Neural progenitor cell (in vitro differentiated cells): Measurements from ENCODE around the gene RAD51B. TPM values are rescaled to one million over a fixed set of nuclear protein-coding genes. Genes with fewer than 3 reads are reported as not detected.
"Not testable (repeated sequence)": the region's sequence is repeated elsewhere in the genome, so short reads cannot be mapped to it uniquely, and the experiment has no call there.

Experiments used
- DNase-seq: peaks from one replicate; pipeline ENCODE4 v3.0.0-alpha.2; 2016; ENCODE audit warnings: low spot score
- H2AFZ ChIP-seq: fragments of 200-600 bp; sonication (generic); replicated peaks from 2 replicates; pipeline ENCODE4 v1.6.1; 2016; ENCODE audit warnings: antibody characterized with exemption
- H3F3A ChIP-seq: fragments of 200-600 bp; sonication (generic); 2 replicates; pipeline ENCODE4 v1.6.1; 2016; ENCODE audit warnings: antibody characterized with exemption, low read depth
- H3K27ac ChIP-seq: fragments of 200-600 bp; sonication (generic); 2 replicates; pipeline ENCODE4 v1.5.1; 2016; ENCODE audit warnings: mild to moderate bottlenecking
- H3K27me3 ChIP-seq: fragments of 200-600 bp; sonication (generic); 2 replicates; pipeline ENCODE4 v1.6.1; 2016; ENCODE audit warnings: mild to moderate bottlenecking, moderate library complexity
- H3K36me3 ChIP-seq: fragments of 200-600 bp; sonication (generic); 2 replicates; pipeline ENCODE4 v1.5.1; 2016
- H3K4me1 ChIP-seq: fragments of 200-600 bp; sonication (generic); 2 replicates; pipeline ENCODE4 v1.6.1; 2016; ENCODE audit warnings: mixed run types
- H3K4me2 ChIP-seq: fragments of 200-600 bp; sonication (generic); 2 replicates; pipeline ENCODE4 v1.6.1; 2016
- H3K4me3 ChIP-seq: fragments of 200-600 bp; sonication (generic); 2 replicates; pipeline ENCODE4 v1.5.1; 2016
- H3K79me2 ChIP-seq: fragments of 200-600 bp; sonication (generic); 2 replicates; pipeline ENCODE4 v1.6.1; 2016; ENCODE audit warnings: low read depth
- H3K9ac ChIP-seq: fragments of 200-600 bp; sonication (generic); 2 replicates; pipeline ENCODE4 v1.6.1; 2016
- H3K9me3 ChIP-seq: fragments of 200-600 bp; sonication (generic); 2 replicates; pipeline ENCODE4 v1.5.1; 2016; ENCODE audit warnings: low read depth
- H4K20me1 ChIP-seq: fragments of 200-600 bp; sonication (generic); 2 replicates; pipeline ENCODE4 v1.6.1; 2016; ENCODE audit warnings: low read depth
- H3K27ac Mint-ChIP-seq: 3 replicates; pipeline ENCODE4 v1.8.0; 2021; ENCODE audit warnings: mixed read lengths
- H3K27me3 Mint-ChIP-seq: 2 replicates; pipeline ENCODE4 v1.8.0; 2022; ENCODE audit warnings: low read depth, mild to moderate bottlenecking, inconsistent platforms, moderate library complexity, mixed read lengths; ENCODE audit not compliant: insufficient read depth
- H3K36me3 Mint-ChIP-seq: 3 replicates; pipeline ENCODE4 v1.8.0; 2021; ENCODE audit warnings: mixed read lengths
- H3K4me1 Mint-ChIP-seq: 3 replicates; pipeline ENCODE4 v1.8.0; 2021; ENCODE audit warnings: mixed read lengths
- H3K4me3 Mint-ChIP-seq: 3 replicates; pipeline ENCODE4 v1.8.0; 2021; ENCODE audit warnings: mild to moderate bottlenecking, moderate library complexity, mixed read lengths
- H3K9me3 Mint-ChIP-seq: 3 replicates; pipeline ENCODE4 v1.8.0; 2020; ENCODE audit warnings: mixed read lengths
- CTCF ChIP-seq: fragments of 200-600 bp; sonication (generic); IDR thresholded peaks from 2 replicates; pipeline ENCODE4 v1.5.1; 2017; ENCODE audit warnings: antibody characterized with exemption, mild to moderate bottlenecking
- EZH2 ChIP-seq: fragments of 200-600 bp; sonication (generic); IDR thresholded peaks from 2 replicates; pipeline ENCODE4 v1.6.1; 2017; ENCODE audit warnings: antibody characterized with exemption, mild to moderate bottlenecking, moderate library complexity
- EZH2phosphoT487 ChIP-seq: fragments of 200-600 bp; sonication (generic); IDR thresholded peaks from 2 replicates; pipeline ENCODE4 v1.6.1; 2017; ENCODE audit warnings: antibody characterized with exemption
- total RNA-seq: library from RNA; depleted of rRNA; stranded (reverse); fragments of >200 nt; gene quantifications from 2 replicates; pipeline ENCODE4 v1.2.3, GENCODE V29; 2015; ENCODE audit warnings: low replicate concordance

RAD51B gene
- total RNA-seq, 1 donor from 2014 or later = 50.5 TPM

- Mint-ChIP-seq H3K4me1 (peaks cover 51% of the 10 kb centered on the region), H3K36me3 (no peaks in the 10 kb centered on the region), H3K27me3 (no peaks in the 10 kb centered on the region), H3K4me3 (peak overlapping the region; percentile 13), H3K27ac (peak overlapping the region; percentile 96), H3K9me3 (peaks cover under 1% of the 10 kb centered on the region)
- TF ChIP-seq EZH2phosphoT487 (no peak), CTCF (no peak), EZH2 (no peak)
- H3K27ac ChIP-seq = peak overlapping the region; percentile 69
- no peak overlapping the region for H3K9ac ChIP-seq
- H3K9me3 ChIP-seq = no peaks in the 10 kb centered on the region
- H3K79me2 ChIP-seq = no peaks in the 10 kb centered on the region
- DNase-seq = peak; percentile 62
- H3K27me3 ChIP-seq = no peaks in the 10 kb centered on the region
- peak overlapping the region; percentile 2 for H3K4me3 ChIP-seq
- H3F3A ChIP-seq = peaks cover 36% of the 10 kb centered on the region
- H4K20me1 ChIP-seq = no peaks in the 10 kb centered on the region
- H3K36me3 ChIP-seq = no peaks in the 10 kb centered on the region
- peak overlapping the region; percentile 64 for H3K4me2 ChIP-seq
- H2AFZ ChIP-seq = no peak overlapping the region
- peaks cover 37% of the 10 kb centered on the region for H3K4me1 ChIP-seq
Observed at GRCh38 chr14:68042586-68043210, 223.1 kb downstream of the RAD51B start.

GRCh38 chr14:68043752-68044151 is 224.2 kb downstream of the RAD51B start:
- Mint-ChIP-seq H3K4me1 (peaks cover 47% of the 10 kb centered on the region), H3K27ac (peak overlapping the region; percentile 75), H3K36me3 (no peaks in the 10 kb centered on the region), H3K9me3 (no peaks in the 10 kb centered on the region), H3K4me3 (no peak overlapping the region), H3K27me3 (no peaks in the 10 kb centered on the region)
- peak overlapping the region; percentile 69 for H3K27ac ChIP-seq
- peak; percentile 30 for DNase-seq
- H3K4me1 ChIP-seq = peaks cover 37% of the 10 kb centered on the region
- H3K4me3 ChIP-seq = no peak overlapping the region
- H3K27me3 ChIP-seq = no peaks in the 10 kb centered on the region
- H4K20me1 ChIP-seq = no peaks in the 10 kb centered on the region
- H3K4me2 ChIP-seq = peak overlapping the region; percentile 64
- no peaks in the 10 kb centered on the region for H3K9me3 ChIP-seq
- no peaks in the 10 kb centered on the region for H3K79me2 ChIP-seq
- H3F3A ChIP-seq = peaks cover 36% of the 10 kb centered on the region
- no peak overlapping the region for H3K9ac ChIP-seq
- peak overlapping the region; percentile 18 for H2AFZ ChIP-seq
- TF ChIP-seq EZH2 = no peak
- no peak for TF ChIP-seq EZH2phosphoT487
- TF ChIP-seq CTCF = no peak
- no peaks in the 10 kb centered on the region for H3K36me3 ChIP-seq

- peaks cover 16% of the 10 kb centered on the region for H3F3A ChIP-seq
- peaks cover 2% of the 10 kb centered on the region for H3K27me3 Mint-ChIP-seq
- no peak for DNase-seq
- H2AFZ ChIP-seq = no peak overlapping the region
- no peaks in the 10 kb centered on the region for H3K36me3 Mint-ChIP-seq
- no peak overlapping the region for H3K4me3 Mint-ChIP-seq
- no peak overlapping the region for H3K27ac ChIP-seq
- H3K36me3 ChIP-seq = no peaks in the 10 kb centered on the region
- H3K27me3 ChIP-seq = no peaks in the 10 kb centered on the region
- H3K27ac Mint-ChIP-seq = no peak overlapping the region
- peaks cover 19% of the 10 kb centered on the region for H3K4me1 Mint-ChIP-seq
- H3K4me2 ChIP-seq = no peak overlapping the region
- TF ChIP-seq CTCF (no peak), EZH2 (no peak), EZH2phosphoT487 (no peak)
- no peak overlapping the region for H3K4me3 ChIP-seq
- no peaks in the 10 kb centered on the region for H3K9me3 Mint-ChIP-seq
- H3K79me2 ChIP-seq = no peaks in the 10 kb centered on the region
- H3K9me3 ChIP-seq = no peaks in the 10 kb centered on the region
- H4K20me1 ChIP-seq = no peaks in the 10 kb centered on the region
- H3K9ac ChIP-seq = no peak overlapping the region
- peaks cover 18% of the 10 kb centered on the region for H3K4me1 ChIP-seq
Observed at GRCh38 chr14:68047906-68048305, 228.3 kb downstream of the RAD51B start.

- not testable (repeated sequence) for H3K27ac ChIP-seq, H3K4me2 ChIP-seq, H4K20me1 ChIP-seq, H3K36me3 ChIP-seq, H3F3A ChIP-seq, H3K27ac Mint-ChIP-seq, H3K27me3 ChIP-seq, H3K4me3 Mint-ChIP-seq, H3K79me2 ChIP-seq, H2AFZ ChIP-seq, H3K4me1 ChIP-seq, DNase-seq, H3K9ac ChIP-seq, H3K4me1 Mint-ChIP-seq, H3K36me3 Mint-ChIP-seq, H3K9me3 Mint-ChIP-seq, H3K9me3 ChIP-seq, H3K4me3 ChIP-seq, H3K27me3 Mint-ChIP-seq
Observed at GRCh38 chr14:68048815-68049214, 229.2 kb downstream of the RAD51B start.
